Measurements from ENCODE around the gene QPRT.

DNA sequence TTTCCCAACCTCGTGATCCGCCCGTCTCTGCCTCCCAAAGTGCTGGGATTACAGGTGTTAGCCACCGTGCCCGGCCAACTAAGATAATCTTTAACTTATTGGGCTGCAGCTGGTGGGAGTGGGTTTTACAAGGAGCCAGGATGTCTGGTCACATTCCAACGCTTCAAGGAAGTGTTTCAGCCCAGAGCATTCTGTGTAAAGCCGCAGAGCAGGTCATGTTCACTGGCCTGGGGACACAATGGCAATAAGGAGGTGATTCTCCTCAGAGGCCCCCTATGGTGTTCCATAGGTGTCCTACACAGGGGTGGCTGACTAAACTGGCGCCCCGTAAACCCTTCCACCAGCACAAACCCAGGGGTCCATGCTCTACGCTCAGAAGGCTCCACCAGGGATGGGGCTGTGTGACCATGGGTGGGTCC, 1.2 kb downstream of the QPRT start:
- TF ChIP-seq CTCF (conservative IDR thresholded peaks at IDR 0.05) (no peak), EZH2 (IDR thresholded peaks at IDR 0.05; ENCODE audit: low read depth) (no peak)
